Osteocyte (in vitro differentiated cells): ENCODE results near the gene SPON1. TPM values are rescaled to one million over a fixed set of nuclear protein-coding genes. Genes with fewer than 3 reads are reported as not detected.
"Not testable (repeated sequence)": the region's sequence is repeated elsewhere in the genome, so short reads cannot be mapped to it uniquely, and the experiment has no call there.

Experiments
- DNase-seq: peaks from one replicate; pipeline ENCODE4 v3.0.0; 2021; ENCODE audit warnings: mixed read lengths; ENCODE audit not compliant: unreplicated experiment; ENCODE audit errors: extremely low spot score
- H3K27ac Mint-ChIP-seq: one replicate; pipeline ENCODE4 v1.8.0; 2021; ENCODE audit warnings: mild to moderate bottlenecking, mixed read lengths; ENCODE audit not compliant: unreplicated experiment
- H3K27me3 Mint-ChIP-seq: one replicate; pipeline ENCODE4 v1.8.0; 2021; ENCODE audit warnings: mixed read lengths; ENCODE audit not compliant: unreplicated experiment
- H3K36me3 Mint-ChIP-seq: one replicate; pipeline ENCODE4 v1.8.0; 2021; ENCODE audit warnings: mixed read lengths; ENCODE audit not compliant: unreplicated experiment
- H3K4me1 Mint-ChIP-seq: one replicate; pipeline ENCODE4 v1.8.0; 2021; ENCODE audit warnings: mixed read lengths; ENCODE audit not compliant: unreplicated experiment
- H3K4me3 Mint-ChIP-seq: one replicate; pipeline ENCODE4 v1.8.0; 2021; ENCODE audit warnings: mild to moderate bottlenecking, moderate library complexity, mixed read lengths; ENCODE audit not compliant: unreplicated experiment
- H3K9me3 Mint-ChIP-seq: one replicate; pipeline ENCODE4 v1.8.0; 2021; ENCODE audit warnings: mixed read lengths; ENCODE audit not compliant: unreplicated experiment
- CTCF ChIP-seq: fragments of 200-600 bp; sonication (generic); IDR thresholded peaks from 2 replicates; pipeline ENCODE4 v1.5.0; 2021; ENCODE audit warnings: antibody characterized with exemption, mild to moderate bottlenecking, moderate library complexity
- total RNA-seq: library from RNA; stranded (reverse); gene quantifications from 2 replicates; pipeline ENCODE4 v1.2.1, GENCODE V29; 2021

SPON1 gene
- total RNA-seq, 1 donor from 2014 or later = 0.05 TPM

GRCh38 chr11:14144934-14145333 lies 182.4 kb downstream of the SPON1 start:
- H3K27me3 Mint-ChIP-seq = peaks cover 7% of the 10 kb centered on the region
- H3K9me3 Mint-ChIP-seq = no peaks in the 10 kb centered on the region

DNA sequence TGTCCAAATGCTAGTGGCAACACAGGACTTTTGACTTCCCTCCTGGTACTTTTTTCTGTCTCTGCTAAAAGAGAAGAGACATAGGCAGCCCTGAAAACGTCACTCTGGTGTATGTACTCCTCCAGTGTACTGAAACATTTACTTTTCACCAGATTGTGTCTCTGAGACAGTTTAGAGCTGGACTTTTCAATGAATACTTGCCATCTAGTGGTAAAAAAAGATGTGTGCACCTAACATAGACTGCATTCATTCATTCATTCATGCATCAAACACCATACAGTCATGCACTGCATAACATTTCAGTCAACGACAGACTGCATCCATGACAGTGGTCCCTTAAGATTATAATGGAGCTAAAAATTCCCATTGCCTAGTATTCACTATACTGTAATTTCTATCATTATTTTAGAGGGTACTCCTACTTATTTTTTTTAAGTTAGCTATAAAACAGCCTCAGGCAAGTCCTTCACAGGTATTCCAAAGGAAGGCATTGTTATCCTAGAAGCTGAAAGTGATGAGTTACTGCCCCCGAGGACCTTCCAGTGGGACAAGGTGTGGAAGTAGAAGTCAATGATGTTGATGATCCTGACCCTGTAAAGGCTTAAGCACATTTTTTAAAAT lies 186.2 kb downstream of the SPON1 start:
- H3K27me3 Mint-ChIP-seq = peaks cover 7% of the 10 kb centered on the region
- H3K4me3 Mint-ChIP-seq = no peak overlapping the region
- peak; percentile 49 for TF ChIP-seq CTCF
- no peaks in the 10 kb centered on the region for H3K9me3 Mint-ChIP-seq
- no peak for DNase-seq
- H3K36me3 Mint-ChIP-seq = no peaks in the 10 kb centered on the region
- H3K27ac Mint-ChIP-seq = no peak overlapping the region
- no peaks in the 10 kb centered on the region for H3K4me1 Mint-ChIP-seq

More at GRCh38 chr11:14144934-14145333, 182.4 kb downstream of the SPON1 start:
- DNase-seq = no peak
- Mint-ChIP-seq H3K36me3 (no peaks in the 10 kb centered on the region), H3K27ac (no peak overlapping the region), H3K4me3 (no peak overlapping the region), H3K4me1 (no peaks in the 10 kb centered on the region)
- TF ChIP-seq CTCF = no peak

- Mint-ChIP-seq H3K36me3 (no peaks in the 10 kb centered on the region), H3K27ac (no peak overlapping the region), H3K9me3 (no peaks in the 10 kb centered on the region), H3K4me3 (no peak overlapping the region), H3K27me3 (peaks cover 7% of the 10 kb centered on the region), H3K4me1 (no peaks in the 10 kb centered on the region)
- no peak for TF ChIP-seq CTCF
- DNase-seq = no peak
These were observed 187.2 kb downstream of the SPON1 start for GRCh38 chr11:14149683-14150082.

- Mint-ChIP-seq H3K4me1 (no peaks in the 10 kb centered on the region), H3K4me3 (no peak overlapping the region), H3K9me3 (no peaks in the 10 kb centered on the region), H3K27ac (no peak overlapping the region), H3K27me3 (peaks cover 7% of the 10 kb centered on the region), H3K36me3 (no peaks in the 10 kb centered on the region)
- no peak for TF ChIP-seq CTCF
- DNase-seq = no peak
These were observed 188.4 kb downstream of the SPON1 start for GRCh38 chr11:14150878-14151277.

DNA sequence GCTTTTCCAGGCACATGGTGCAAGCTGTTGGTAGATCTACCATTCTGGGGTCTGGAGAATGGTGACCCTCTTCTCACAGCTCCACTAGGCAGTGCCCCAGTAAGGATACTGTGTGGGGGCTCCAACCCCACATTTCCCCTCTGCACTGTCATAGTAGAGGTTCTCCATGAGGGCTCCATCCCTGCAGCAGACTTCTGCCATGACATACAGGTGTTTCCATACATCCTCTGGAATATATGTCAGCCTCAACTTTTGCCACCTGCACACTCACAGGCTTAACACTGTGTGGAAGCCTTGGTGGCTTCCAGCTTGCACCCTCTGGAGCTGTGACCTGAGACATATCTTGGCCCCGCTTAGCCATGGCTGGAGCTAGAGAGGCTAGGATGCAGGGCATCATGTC lies 191.6 kb downstream of the SPON1 start:
- H3K4me1 Mint-ChIP-seq, H3K27ac Mint-ChIP-seq, H3K4me3 Mint-ChIP-seq, DNase-seq, H3K27me3 Mint-ChIP-seq, H3K36me3 Mint-ChIP-seq, H3K9me3 Mint-ChIP-seq: not testable (repeated sequence)

DNA sequence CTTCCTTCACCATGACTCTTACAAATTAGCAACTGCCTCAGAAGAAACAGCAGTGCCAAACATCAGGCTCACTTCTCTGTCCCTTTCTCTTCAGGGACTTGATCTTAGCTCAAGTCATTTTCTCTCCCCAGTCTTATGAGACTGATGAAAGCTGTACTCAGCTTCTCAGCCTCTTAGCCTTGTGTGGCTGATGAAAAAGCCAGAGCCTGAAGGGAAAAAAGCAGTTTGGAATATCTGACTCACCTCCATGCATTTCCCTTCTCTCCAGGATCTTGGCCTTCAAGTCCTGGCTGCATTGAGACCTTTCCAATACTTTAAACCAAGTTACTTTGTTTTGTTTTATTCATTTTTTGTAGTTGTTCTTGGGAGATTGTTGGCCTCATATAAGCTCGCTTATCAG lies 195.9 kb downstream of the SPON1 start:
- no peak overlapping the region for H3K27ac Mint-ChIP-seq
- H3K9me3 Mint-ChIP-seq = peaks cover 8% of the 10 kb centered on the region
- no peak for TF ChIP-seq CTCF
- peaks cover 2% of the 10 kb centered on the region for H3K27me3 Mint-ChIP-seq
- DNase-seq = no peak
- H3K4me1 Mint-ChIP-seq = no peaks in the 10 kb centered on the region
- no peak overlapping the region for H3K4me3 Mint-ChIP-seq
- H3K36me3 Mint-ChIP-seq = no peaks in the 10 kb centered on the region
